Tibial nerve (tissue), 3 donors: ENCODE results near the gene TUFM.

Experiments
- CTCF ChIP-seq, 5 experiments: fragments of 200-600 bp in 3 of 5; fragments of 450-650 bp in 2 of 5; sonication (generic) in 3 of 5; IDR thresholded peaks; one replicate each; pipeline ENCODE4 v1.5.1; 2016 to 2019; ENCODE audit warnings: antibody characterized with exemption in 5 of 5, mild to moderate bottlenecking in 3 of 5, moderate library complexity in 2 of 5
- POLR2A ChIP-seq, 2 donors: fragments of 450-650 bp; IDR thresholded peaks; one replicate each; pipeline ENCODE4 v1.6.1; 2017; ENCODE audit warnings: antibody characterized with exemption in 2 of 2, mild to moderate bottlenecking in 2 of 2, moderate library complexity in 2 of 2

GRCh38 chr16:28835864-28836760 is 10.0 kb downstream of the TUFM start:
- no peak for TF ChIP-seq CTCF (IDR thresholded peaks at IDR 0.05)
- no peak for TF ChIP-seq POLR2A (IDR thresholded peaks at IDR 0.05)
